Testis (tissue), 2 donors: ENCODE measurements around the gene PPP1R1A.

Experiments
- CTCF ChIP-seq, 3 experiments: fragments of 450-650 bp in 2 of 3; fragments of 200-600 bp in 1 of 3; sonication (generic) in 1 of 3; IDR thresholded peaks; one replicate each; pipeline ENCODE4 v1.5.1; 2016 to 2019; ENCODE audit warnings: antibody characterized with exemption in 3 of 3, mild to moderate bottlenecking in 2 of 3, moderate library complexity in 1 of 3
- POLR2A ChIP-seq: fragments of 450-650 bp; IDR thresholded peaks from one replicate; pipeline ENCODE4 v1.6.1; 2017; ENCODE audit warnings: antibody characterized with exemption, mild to moderate bottlenecking, moderate library complexity

GRCh38 chr12:54586620-54587019 lies 1.8 kb downstream of the PPP1R1A start:
- TF ChIP-seq CTCF (IDR thresholded peaks at IDR 0.05) (no peak), POLR2A (no peak)
